ENCODE data around the gene GRK1.

DNA sequence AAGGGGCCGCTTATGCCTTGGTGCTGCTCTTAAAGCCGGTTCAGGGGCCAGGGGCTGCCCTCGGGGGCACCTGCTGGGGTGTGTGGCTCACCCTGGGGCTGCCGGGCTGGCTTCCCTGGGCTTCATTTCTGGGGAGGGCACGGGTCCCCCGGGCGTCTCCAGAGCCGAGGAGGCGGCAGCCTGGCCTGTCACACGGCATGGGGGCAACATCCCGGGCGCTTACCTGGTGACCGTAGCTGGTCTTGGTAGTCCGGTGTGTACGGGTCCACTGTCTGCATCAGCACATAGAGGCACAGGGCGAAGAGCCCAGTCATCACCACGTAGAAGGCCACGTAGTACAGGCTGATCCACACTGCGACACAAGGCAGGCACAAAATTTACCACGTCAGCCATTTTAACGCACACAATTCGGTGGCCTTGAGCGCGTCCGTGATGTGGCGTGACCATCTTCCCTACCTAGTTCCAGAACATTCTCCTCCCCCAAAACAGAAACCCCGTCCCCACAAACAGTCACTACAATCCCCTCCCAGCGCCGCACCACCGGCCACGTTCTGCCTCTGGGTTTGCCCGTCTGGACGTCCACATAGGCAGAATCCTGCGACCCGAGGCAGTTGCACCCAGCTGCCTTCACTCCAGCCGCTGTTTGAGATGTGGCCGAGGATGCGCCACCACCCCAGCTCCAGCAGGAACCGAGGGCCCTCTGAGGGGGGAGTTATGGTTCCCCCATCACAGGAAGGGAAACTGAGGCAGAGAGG is 12.3 kb upstream of the GRK1 start:
- TF ChIP-seq, protein P1, sequence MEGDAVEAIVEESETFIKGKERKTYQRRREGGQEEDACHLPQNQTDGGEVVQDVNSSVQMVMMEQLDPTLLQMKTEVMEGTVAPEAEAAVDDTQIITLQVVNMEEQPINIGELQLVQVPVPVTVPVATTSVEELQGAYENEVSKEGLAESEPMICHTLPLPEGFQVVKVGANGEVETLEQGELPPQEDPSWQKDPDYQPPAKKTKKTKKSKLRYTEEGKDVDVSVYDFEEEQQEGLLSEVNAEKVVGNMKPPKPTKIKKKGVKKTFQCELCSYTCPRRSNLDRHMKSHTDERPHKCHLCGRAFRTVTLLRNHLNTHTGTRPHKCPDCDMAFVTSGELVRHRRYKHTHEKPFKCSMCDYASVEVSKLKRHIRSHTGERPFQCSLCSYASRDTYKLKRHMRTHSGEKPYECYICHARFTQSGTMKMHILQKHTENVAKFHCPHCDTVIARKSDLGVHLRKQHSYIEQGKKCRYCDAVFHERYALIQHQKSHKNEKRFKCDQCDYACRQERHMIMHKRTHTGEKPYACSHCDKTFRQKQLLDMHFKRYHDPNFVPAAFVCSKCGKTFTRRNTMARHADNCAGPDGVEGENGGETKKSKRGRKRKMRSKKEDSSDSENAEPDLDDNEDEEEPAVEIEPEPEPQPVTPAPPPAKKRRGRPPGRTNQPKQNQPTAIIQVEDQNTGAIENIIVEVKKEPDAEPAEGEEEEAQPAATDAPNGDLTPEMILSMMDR (conservative IDR thresholded peaks at IDR 0.05; ENCODE audit: low read depth, low read length), result no peak
- TF ChIP-seq MAFK (IDR thresholded peaks at IDR 0.05; ENCODE audit: low read depth, low read length), result no peak
- no peak for TF ChIP-seq POLR2A (IDR thresholded peaks at IDR 0.05; ENCODE audit: low read depth, low read length)
- no peak for TF ChIP-seq MAZ (IDR thresholded peaks at IDR 0.05; ENCODE audit: borderline replicate concordance, low read depth, low read length)
- TF ChIP-seq, protein P2, sequence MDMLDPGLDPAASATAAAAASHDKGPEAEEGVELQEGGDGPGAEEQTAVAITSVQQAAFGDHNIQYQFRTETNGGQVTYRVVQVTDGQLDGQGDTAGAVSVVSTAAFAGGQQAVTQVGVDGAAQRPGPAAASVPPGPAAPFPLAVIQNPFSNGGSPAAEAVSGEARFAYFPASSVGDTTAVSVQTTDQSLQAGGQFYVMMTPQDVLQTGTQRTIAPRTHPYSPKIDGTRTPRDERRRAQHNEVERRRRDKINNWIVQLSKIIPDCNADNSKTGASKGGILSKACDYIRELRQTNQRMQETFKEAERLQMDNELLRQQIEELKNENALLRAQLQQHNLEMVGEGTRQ (IDR thresholded peaks at IDR 0.05; ENCODE audit: low read depth, low read length), result no peak
- no peak for TF ChIP-seq RAD21 (IDR thresholded peaks at IDR 0.05; ENCODE audit: low read length)
- no peak for TF ChIP-seq RFX5 (IDR thresholded peaks at IDR 0.05; ENCODE audit: low read depth, low read length)
- TF ChIP-seq, protein P3, sequence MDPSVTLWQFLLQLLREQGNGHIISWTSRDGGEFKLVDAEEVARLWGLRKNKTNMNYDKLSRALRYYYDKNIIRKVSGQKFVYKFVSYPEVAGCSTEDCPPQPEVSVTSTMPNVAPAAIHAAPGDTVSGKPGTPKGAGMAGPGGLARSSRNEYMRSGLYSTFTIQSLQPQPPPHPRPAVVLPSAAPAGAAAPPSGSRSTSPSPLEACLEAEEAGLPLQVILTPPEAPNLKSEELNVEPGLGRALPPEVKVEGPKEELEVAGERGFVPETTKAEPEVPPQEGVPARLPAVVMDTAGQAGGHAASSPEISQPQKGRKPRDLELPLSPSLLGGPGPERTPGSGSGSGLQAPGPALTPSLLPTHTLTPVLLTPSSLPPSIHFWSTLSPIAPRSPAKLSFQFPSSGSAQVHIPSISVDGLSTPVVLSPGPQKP (IDR thresholded peaks at IDR 0.05; ENCODE audit: borderline replicate concordance, low read depth, low read length), result no peak
- TF ChIP-seq CHD1 (IDR thresholded peaks at IDR 0.05; ENCODE audit: low read depth, low read length), result no peak
- no peak for TF ChIP-seq SMC3 (IDR thresholded peaks at IDR 0.05; ENCODE audit: low read depth, low read length)
- TF ChIP-seq CEBPB (IDR thresholded peaks at IDR 0.05; ENCODE audit: low read depth, low read length), result no peak
- no peak for TF ChIP-seq BHLHE40 (IDR thresholded peaks at IDR 0.05; ENCODE audit: low read depth, low read length)
- no peak for TF ChIP-seq FOS (IDR thresholded peaks at IDR 0.05; ENCODE audit: low read depth, low read length)
- TF ChIP-seq NFE2L2 (IDR thresholded peaks at IDR 0.05; ENCODE audit: low read depth, low read length), result no peak

Data from IMR-90 (cell line).